Neural cell (in vitro differentiated cells): ENCODE results near the gene SKIC3.

ENCODE experiments used
- CTCF ChIP-seq: fragments of 450-650 bp; IDR thresholded peaks from 2 replicates; pipeline ENCODE4 v1.5.1; 2014; ENCODE audit warnings: antibody characterized with exemption, mild to moderate bottlenecking, moderate library complexity; ENCODE audit not compliant: poor library complexity, severe bottlenecking
- POLR2AphosphoS5 ChIP-seq: IDR thresholded peaks from 2 replicates; pipeline ENCODE4 v1.6.1; 2012

- TF ChIP-seq POLR2AphosphoS5 (peak; percentile 89), CTCF (peak; percentile 65)
Observed at GRCh38 chr5:95554647-95555548, at the start of gene SKIC3, which contains the start of gene ARSK.
